Hypothalamus (tissue), 51 donors: ENCODE measurements around the gene DMRTB1.

Experiments
- DNase-seq, 51 donors: peaks; one replicate each; lab custom pipeline; 2025; lab: John Stamatoyannopoulos, UW

DMRTB1 gene

GRCh38 chr1:53462769-53463501 lies 3.7 kb downstream of the DMRTB1 start:
- DNase-seq = no peak

GRCh38 chr1:53463961-53464899 lies 5.0 kb downstream of the DMRTB1 start:
- DNase-seq = no peak

- DNase-seq = no peak
These were observed 6.1 kb downstream of the DMRTB1 start for GRCh38 chr1:53465023-53465957.

GRCh38 chr1:53467391-53467790 lies 8.2 kb downstream of the DMRTB1 start:
- DNase-seq = no peak

- DNase-seq = no peak
These were observed 9.2 kb downstream of the DMRTB1 start for GRCh38 chr1:53468374-53468773.

- DNase-seq = no peak
These were observed 10.2 kb downstream of the DMRTB1 start for GRCh38 chr1:53469373-53469772.

- peak in 38 of 51 donors; percentile 5 to 77 (median 36) for DNase-seq
These were observed 11.0 kb downstream of the DMRTB1 start for GRCh38 chr1:53470155-53470554.

- no peak for DNase-seq
These were observed 11.4 kb downstream of the DMRTB1 start for GRCh38 chr1:53470584-53470983.

- DNase-seq = no peak
These were observed 11.8 kb downstream of the DMRTB1 start for GRCh38 chr1:53471000-53471399.

- no peak for DNase-seq
These were observed 14.3 kb downstream of the DMRTB1 start for GRCh38 chr1:53473463-53473862.

- no peak for DNase-seq
These were observed 16.5 kb downstream of the DMRTB1 start for GRCh38 chr1:53475664-53476063.

- no peak for DNase-seq
These were observed 17.4 kb downstream of the DMRTB1 start for GRCh38 chr1:53476579-53476978.

GRCh38 chr1:53477651-53478501 lies 18.7 kb downstream of the DMRTB1 start:
- no peak for DNase-seq

- no peak for DNase-seq
These were observed 19.3 kb downstream of the DMRTB1 start for GRCh38 chr1:53478502-53478818.

- DNase-seq = no peak
These were observed 21.5 kb downstream of the DMRTB1 start for GRCh38 chr1:53480678-53481077.

- no peak for DNase-seq
These were observed 22.3 kb downstream of the DMRTB1 start for GRCh38 chr1:53481456-53481855.

- no peak for DNase-seq
These were observed 23.4 kb downstream of the DMRTB1 start for GRCh38 chr1:53482441-53483153.

GRCh38 chr1:53483170-53483569 lies 24.0 kb downstream of the DMRTB1 start:
- no peak for DNase-seq

- no peak for DNase-seq
These were observed 24.5 kb downstream of the DMRTB1 start for GRCh38 chr1:53483656-53484055.
